Ovary (tissue), 9 donors: ENCODE data around the gene TC2N. TPM values are rescaled to one million over a fixed set of nuclear protein-coding genes. Genes with fewer than 3 reads are reported as not detected.

Experiments
- DNase-seq, 5 donors: peaks; one replicate each; pipeline ENCODE4 v3.0.0-alpha.2; 2019 to 2020
- H3K27ac ChIP-seq, 2 donors: fragments of 200-600 bp; one replicate each; pipeline versions ENCODE4 v1.5.1 to v1.8.0; 2019 to 2022
- H3K27me3 ChIP-seq: fragments of 200-600 bp; one replicate; pipeline ENCODE4 v1.8.0; 2022
- H3K36me3 ChIP-seq: fragments of 200-600 bp; sonication (generic); one replicate; pipeline ENCODE4 v1.5.1; 2019
- H3K4me1 ChIP-seq: one replicate; pipeline ENCODE4 v1.8.1; 2013; ENCODE audit warnings: mild to moderate bottlenecking, moderate library complexity; ENCODE audit not compliant: insufficient read depth
- H3K4me3 ChIP-seq: fragments of 200-600 bp; sonication (generic); one replicate; pipeline ENCODE4 v1.5.1; 2017
- H3K9me3 ChIP-seq, 2 donors: fragments of 200-600 bp in 1 of 2; sonication (generic) in 1 of 2; one replicate each; pipeline versions ENCODE4 v1.5.1 to v1.8.1; 2013 to 2019; ENCODE audit warnings: mild to moderate bottlenecking in 1 of 2, moderate library complexity in 1 of 2
- CTCF ChIP-seq, 3 donors: fragments of 450-650 bp in 2 of 3; fragments of 200-600 bp in 1 of 3; IDR thresholded peaks; one replicate each; pipeline versions ENCODE4 v1.5.1 to v1.8.0; 2016 to 2022; ENCODE audit warnings: antibody characterized with exemption in 3 of 3, mild to moderate bottlenecking in 1 of 3
- EP300 ChIP-seq: sonication (generic); formaldehyde crosslinking; IDR thresholded peaks from one replicate; pipeline ENCODE4 v1.6.1; 2017; ENCODE audit warnings: antibody characterized with exemption
- POLR2A ChIP-seq: fragments of 450-650 bp; IDR thresholded peaks from one replicate; pipeline ENCODE4 v1.6.1; 2017; ENCODE audit warnings: antibody characterized with exemption, mild to moderate bottlenecking, moderate library complexity
- WGBS, 3 donors: extraction: QIAGEN DNeasy Blood & Tissue Kit in 1 of 3; methylation state at CpG; one replicate each; pipeline versions ENCODE4 v1.1.5 to v1.1.7; 2013 to 2017; 5-methylcytosine and 5-hydroxymethylcytosine counted together
- intact Hi-C, 4 donors: fragments of 100-400 bp; cut with DNase I; formaldehyde crosslinking; loops; one replicate each; pipeline versions ENCODE4 v1.11.0 to v1.15.1; 2022 to 2023
- polyA plus RNA-seq, 2 donors: library from polyadenylated mRNA; stranded (reverse); fragments of 200-250 nt in 1 of 2; fragments of 350-450 nt in 1 of 2; fragmentation: Illumina TruSeq in 1 of 2; extraction: RNeasy Lipid Tissue Mini Kit (QIAGEN cat#74804) in 1 of 2; gene quantifications; one replicate each; pipeline ENCODE4 v1.2.3, GENCODE V29; 2013 to 2014
- total RNA-seq, 7 donors: library from RNA; depleted of rRNA in 2 of 7; stranded (reverse); fragments of >200 nt in 2 of 7; fragmentation: NEBNext Ultra II Directional in 3 of 7; extraction: Animal tissue kit (Norgen Biotek cat#: 25700) in 3 of 7; gene quantifications; one replicate each; pipeline versions ENCODE4 v1.1.0 to v1.2.4, GENCODE V29; 2016 to 2023
- donor health status: DM: no; HTN: no; CAD: no; lungs with moderate emphysema.
- donor health status: DM: no; HTN: no; CAD: no.
- donor health status: Bipolar disorder and iron deficiency.
- donor health status: DM: yes; HTN: yes; CAD: no.
- donor health status: DM: no; HTN: no; CAD: no.
- donor health status: DM: yes; HTN: yes; CAD: no.

Gene TC2N
- total and polyA plus RNA-seq, 9 donors: 2.2 to 81.7 (median 12.4) TPM

DNA sequence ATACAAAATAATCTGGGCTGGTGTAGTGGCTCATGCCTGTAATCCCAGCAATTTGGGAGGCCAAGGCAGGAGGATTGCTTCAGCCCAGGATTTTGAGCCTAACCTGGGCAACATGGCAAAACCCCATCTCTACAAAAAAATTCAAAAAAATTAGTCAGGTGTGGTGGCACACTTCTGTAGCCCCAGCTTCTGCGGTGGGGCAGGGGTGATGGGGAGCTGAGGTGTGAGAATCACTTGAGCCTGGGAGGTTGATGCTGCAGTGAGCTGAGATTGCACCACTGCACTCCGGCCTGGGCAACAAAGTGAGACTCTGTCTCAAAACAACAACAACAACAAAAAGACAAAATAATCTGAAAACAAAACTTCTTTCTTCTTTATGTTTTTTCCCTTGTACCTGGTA, 66.0 kb downstream of the TC2N start:
- no peaks in the 10 kb centered on the region for H3K36me3 ChIP-seq
- intact Hi-C loops: no loop called here
- DNase-seq: no peak
- WGBS, 3 donors: 76 to 88% (median 88%) methylated on average over 2 of the region's 2 CpGs
- TF ChIP-seq CTCF (IDR thresholded peaks at IDR 0.05) (no peak), POLR2A (no peak)
- H3K4me3 ChIP-seq: no peak overlapping the region
- no peak overlapping the region for H3K27ac ChIP-seq
- H3K27me3 ChIP-seq: no peaks in the 10 kb centered on the region
- no peaks in the 10 kb centered on the region for H3K9me3 ChIP-seq
- no peaks in the 10 kb centered on the region for H3K4me1 ChIP-seq

DNA sequence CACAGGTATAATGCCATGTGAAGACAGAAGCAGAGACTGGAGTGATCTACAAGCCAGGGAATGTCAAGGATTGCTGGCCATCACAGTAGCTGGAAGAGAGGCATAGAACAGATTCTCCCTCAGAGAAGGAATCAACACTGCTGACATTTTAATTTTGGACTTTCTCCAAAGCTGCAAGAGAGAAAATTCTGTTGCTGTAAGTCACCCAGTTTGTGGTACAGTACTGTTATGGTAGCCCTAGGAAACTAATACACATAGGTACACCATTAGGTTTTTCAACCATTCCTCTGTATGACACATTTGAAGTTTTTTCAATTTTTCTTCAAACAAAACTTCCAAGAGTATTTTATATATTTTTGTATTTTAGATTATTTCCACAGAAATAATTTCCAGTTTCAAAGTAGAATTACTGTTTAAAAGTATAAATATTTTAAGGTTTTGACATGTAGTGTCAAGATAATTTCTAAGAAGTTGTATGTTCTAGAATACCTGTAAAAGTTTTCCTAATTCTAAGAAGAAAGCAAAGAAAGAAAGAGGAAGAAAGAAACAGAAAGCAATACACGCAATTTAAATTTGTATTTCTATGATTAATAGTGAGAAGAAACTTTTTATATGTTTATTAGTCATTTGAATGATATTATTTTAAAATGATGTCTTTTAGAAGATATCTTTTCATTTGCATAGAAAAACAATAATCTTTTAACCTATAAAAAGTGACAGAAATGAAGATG, 70.6 kb downstream of the TC2N start:
- Histone ChIP-seq H3K9me3 (no peaks in the 10 kb centered on the region), H3K36me3 (no peaks in the 10 kb centered on the region), H3K4me3 (no peak overlapping the region), H3K27me3 (no peaks in the 10 kb centered on the region), H3K4me1 (no peaks in the 10 kb centered on the region), H3K27ac (no peak overlapping the region)
- intact Hi-C loops: no loop called here
- TF ChIP-seq CTCF (IDR thresholded peaks at IDR 0.05): no peak
- no peak for TF ChIP-seq POLR2A
- no peak for TF ChIP-seq EP300
- no peak for DNase-seq
- 95 to 97% (median 97%) methylated on average over 1 of the region's 1 CpG for WGBS, 3 donors

- H3K4me1 ChIP-seq: no peaks in the 10 kb centered on the region
- no peak overlapping the region for H3K27ac ChIP-seq
- H3K27me3 ChIP-seq: no peaks in the 10 kb centered on the region
- H3K4me3 ChIP-seq: no peak overlapping the region
- TF ChIP-seq EP300 (no peak), POLR2A (no peak), CTCF (IDR thresholded peaks at IDR 0.05) (no peak)
- intact Hi-C loops: no loop called here
- no peaks in the 10 kb centered on the region for H3K36me3 ChIP-seq
- 86 to 89% (median 88%) methylated on average over 4 of the region's 4 CpGs for WGBS, 3 donors
- no peak for DNase-seq
- no peaks in the 10 kb centered on the region for H3K9me3 ChIP-seq
Measured at GRCh38 chr14:91793704-91794103, 73.6 kb downstream of the TC2N start.

DNA sequence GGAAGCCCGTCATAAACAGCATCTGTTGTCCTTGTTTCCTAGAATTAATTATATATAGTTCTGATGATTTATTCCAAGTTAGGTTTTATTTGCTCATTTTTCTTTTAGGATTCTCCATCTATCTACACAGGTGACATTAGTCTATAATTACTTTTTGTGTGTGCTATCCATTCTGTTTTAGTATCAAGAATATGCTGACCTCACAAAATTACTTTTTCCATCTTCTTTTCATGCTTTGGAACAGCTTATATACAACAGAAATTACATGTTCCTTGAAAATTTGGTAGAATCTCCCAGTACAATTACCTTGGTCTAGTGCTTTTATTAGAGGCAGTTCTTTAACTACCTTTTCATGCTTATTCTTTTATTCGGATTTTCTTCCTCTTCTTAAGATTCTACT, 81.1 kb downstream of the TC2N start:
- Histone ChIP-seq H3K9me3 (no peaks in the 10 kb centered on the region), H3K36me3 (no peaks in the 10 kb centered on the region), H3K27me3 (no peaks in the 10 kb centered on the region), H3K4me3 (no peak overlapping the region), H3K4me1 (no peaks in the 10 kb centered on the region), H3K27ac (no peak overlapping the region)
- DNase-seq: no peak
- WGBS, 3 donors: 92 to 97% (median 95%) methylated on average over 2 of the region's 2 CpGs
- TF ChIP-seq POLR2A (no peak), CTCF (IDR thresholded peaks at IDR 0.05) (no peak), EP300 (no peak)
- intact Hi-C loops: no loop called here
